HepG2 (cell line): ENCODE data around the gene SERHL2. TPM values are rescaled to one million over a fixed set of nuclear protein-coding genes. Genes with fewer than 3 reads are reported as not detected.

Experiments used
- ATF1 ChIP-seq: IDR thresholded peaks from 2 replicates; pipeline ENCODE4 v1.6.1; 2016; ENCODE audit warnings: mild to moderate bottlenecking, control low read depth
- CBX5 ChIP-seq: sonication (generic); formaldehyde crosslinking; IDR thresholded peaks from 2 replicates; pipeline ENCODE4 v1.4.0; 2020; ENCODE audit warnings: missing genetic modification reagents, borderline replicate concordance
- GPN1 ChIP-seq: sonication (generic); formaldehyde crosslinking; IDR thresholded peaks from 2 replicates; pipeline ENCODE4 v1.5.1; 2020; ENCODE audit warnings: missing genetic modification reagents, borderline replicate concordance
- HDAC2 ChIP-seq: sonication (generic); formaldehyde crosslinking; IDR thresholded peaks from 2 replicates; pipeline ENCODE4 v1.4.0; 2020; ENCODE audit warnings: missing genetic modification reagents
- HNRNPL ChIP-seq: fragments of 200-400 bp; formaldehyde crosslinking; IDR thresholded peaks from 2 replicates; pipeline ENCODE4 v1.6.1; 2017; ENCODE audit warnings: mild to moderate bottlenecking, low read depth, low read length
- HNRNPUL1 ChIP-seq: fragments of 200-400 bp; formaldehyde crosslinking; IDR thresholded peaks from 2 replicates; pipeline ENCODE4 v1.6.1; 2017; ENCODE audit warnings: low read depth, mild to moderate bottlenecking, low read length, moderate library complexity
- KDM5B ChIP-seq: sonication (generic); formaldehyde crosslinking; IDR thresholded peaks from 2 replicates; pipeline ENCODE4 v1.4.0; 2020; ENCODE audit warnings: missing genetic modification reagents, mild to moderate bottlenecking, borderline replicate concordance
- MAZ ChIP-seq, 2 experiments: sonication (generic) in 1 of 2; formaldehyde crosslinking in 1 of 2; IDR thresholded peaks; 2 replicates each; pipeline versions ENCODE4 v1.5.0 to v1.6.1; 2012 to 2020; ENCODE audit warnings: low read depth in 2 of 2, mild to moderate bottlenecking in 2 of 2, borderline replicate concordance in 1 of 2, improper control_type of control experiment in 1 of 2, low read length in 1 of 2, missing genetic modification reagents in 1 of 2, moderate library complexity in 1 of 2
- MXD4 ChIP-seq: IDR thresholded peaks from 2 replicates; pipeline ENCODE4 v1.6.1; 2016; ENCODE audit warnings: mild to moderate bottlenecking, missing biosample characterization, missing genetic modification reagents
- PHF20 ChIP-seq: sonication (generic); formaldehyde crosslinking; IDR thresholded peaks from 2 replicates; pipeline ENCODE4 v1.5.0; 2020; ENCODE audit warnings: mild to moderate bottlenecking, missing genetic modification reagents
- SYNCRIP ChIP-seq: fragments of 200-400 bp; formaldehyde crosslinking; IDR thresholded peaks from 2 replicates; pipeline ENCODE4 v1.6.1; 2018; ENCODE audit warnings: mild to moderate bottlenecking, low read depth, low read length; ENCODE audit not compliant: insufficient read depth
- ZEB1 ChIP-seq: IDR thresholded peaks from 2 replicates; pipeline ENCODE4 v1.6.1; 2012; ENCODE audit warnings: mild to moderate bottlenecking, low read depth, inconsistent platforms; ENCODE audit not compliant: insufficient replicate concordance
- ZNF207 ChIP-seq: fragments of 450-650 bp; IDR thresholded peaks from 2 replicates; pipeline ENCODE4 v1.6.1; 2016; ENCODE audit warnings: antibody characterized with exemption, borderline replicate concordance
- ZNF460 ChIP-seq: sonication (generic); formaldehyde crosslinking; IDR thresholded peaks from 2 replicates; pipeline ENCODE4 v1.5.1; 2020; ENCODE audit warnings: missing genetic modification reagents, mild to moderate bottlenecking, borderline replicate concordance
- ZNF7 ChIP-seq: IDR thresholded peaks from 2 replicates; pipeline ENCODE4 v1.6.1; 2016; ENCODE audit warnings: missing biosample characterization, missing genetic modification reagents
- ZNF775 ChIP-seq: sonication (generic); formaldehyde crosslinking; IDR thresholded peaks from 2 replicates; pipeline ENCODE4 v1.4.0; 2020; ENCODE audit warnings: missing genetic modification reagents, mild to moderate bottlenecking, moderate library complexity, borderline replicate concordance
- ZSCAN25 ChIP-seq: sonication (generic); formaldehyde crosslinking; IDR thresholded peaks from 2 replicates; pipeline ENCODE4 v1.8.0; 2022; ENCODE audit warnings: mild to moderate bottlenecking, missing genetic modification reagents
- polyA plus RNA-seq, 8 experiments: library from polyadenylated mRNA; depleted of rRNA in 3 of 8; stranded (reverse) in 7 of 8; unstranded in 1 of 8; fragments of >200 nt; fragmentation: Illumina TruSeq in 4 of 8; extraction: Trizol in 4 of 8; gene quantifications; 2 replicates each; pipeline versions ENCODE4 v1.2.1 to v1.2.3, GENCODE V29; 2011 to 2016; ENCODE audit warnings: low read depth in 4 of 8, missing spikeins in 1 of 8, mixed read lengths in 1 of 8; ENCODE audit not compliant: insufficient read depth in 1 of 8
- total RNA-seq, 5 experiments: library from RNA; depleted of rRNA; stranded (reverse); fragments of >200 nt; fragmentation: Illumina TruSeq; extraction: Trizol; gene quantifications; 2 replicates each; pipeline ENCODE4 v1.2.3, GENCODE V29; 2016; ENCODE audit warnings: low read depth in 1 of 5
- TF ChIP-seq, protein P1 (sequence below): sonication (generic); formaldehyde crosslinking; IDR thresholded peaks from 2 replicates; pipeline ENCODE4 v1.4.0; 2020; ENCODE audit warnings: missing genetic modification reagents
- TF ChIP-seq, protein P2 (sequence below): sonication (generic); formaldehyde crosslinking; IDR thresholded peaks from 2 replicates; pipeline ENCODE4 v1.5.1; 2020; ENCODE audit warnings: missing genetic modification reagents, mild to moderate bottlenecking, borderline replicate concordance
- TF ChIP-seq, protein P3 (sequence below): sonication (generic); formaldehyde crosslinking; IDR thresholded peaks from 2 replicates; pipeline ENCODE4 v1.5.0; 2020; ENCODE audit warnings: mild to moderate bottlenecking, missing genetic modification reagents, borderline replicate concordance
- TF ChIP-seq, protein P4 (sequence below): sonication (generic); formaldehyde crosslinking; IDR thresholded peaks from 2 replicates; pipeline ENCODE4 v1.8.0; 2022; ENCODE audit warnings: low read depth, missing genetic modification reagents

Gene SERHL2
- total and polyA plus RNA-seq, 2 of the 13 experiments (the other 11 are each of a cell fraction or from before 2014, with no cell fraction given) = 1.0 to 1.8 TPM

DNA sequence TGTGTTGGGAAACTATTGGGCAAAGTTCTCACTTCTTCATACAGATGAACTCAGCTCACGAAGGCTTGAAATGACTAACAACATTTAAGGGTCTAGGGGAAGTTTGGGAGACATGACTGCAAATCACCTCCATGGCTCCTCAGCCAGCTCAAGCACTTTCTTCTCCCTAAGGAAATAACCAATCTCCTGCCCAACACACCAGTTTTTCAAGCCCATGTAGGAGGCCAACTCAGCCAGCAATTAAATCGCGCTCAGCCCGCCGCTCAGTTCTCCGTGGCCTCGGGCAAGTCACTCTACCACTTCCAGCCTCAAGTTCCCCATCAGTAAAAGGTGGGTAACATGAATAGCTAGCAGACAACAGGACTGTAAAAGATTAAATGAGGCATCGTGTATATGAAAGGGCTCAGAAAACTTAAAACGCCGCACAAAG, 60.1 kb downstream of the SERHL2 start (continued):
- TF ChIP-seq, protein P1, sequence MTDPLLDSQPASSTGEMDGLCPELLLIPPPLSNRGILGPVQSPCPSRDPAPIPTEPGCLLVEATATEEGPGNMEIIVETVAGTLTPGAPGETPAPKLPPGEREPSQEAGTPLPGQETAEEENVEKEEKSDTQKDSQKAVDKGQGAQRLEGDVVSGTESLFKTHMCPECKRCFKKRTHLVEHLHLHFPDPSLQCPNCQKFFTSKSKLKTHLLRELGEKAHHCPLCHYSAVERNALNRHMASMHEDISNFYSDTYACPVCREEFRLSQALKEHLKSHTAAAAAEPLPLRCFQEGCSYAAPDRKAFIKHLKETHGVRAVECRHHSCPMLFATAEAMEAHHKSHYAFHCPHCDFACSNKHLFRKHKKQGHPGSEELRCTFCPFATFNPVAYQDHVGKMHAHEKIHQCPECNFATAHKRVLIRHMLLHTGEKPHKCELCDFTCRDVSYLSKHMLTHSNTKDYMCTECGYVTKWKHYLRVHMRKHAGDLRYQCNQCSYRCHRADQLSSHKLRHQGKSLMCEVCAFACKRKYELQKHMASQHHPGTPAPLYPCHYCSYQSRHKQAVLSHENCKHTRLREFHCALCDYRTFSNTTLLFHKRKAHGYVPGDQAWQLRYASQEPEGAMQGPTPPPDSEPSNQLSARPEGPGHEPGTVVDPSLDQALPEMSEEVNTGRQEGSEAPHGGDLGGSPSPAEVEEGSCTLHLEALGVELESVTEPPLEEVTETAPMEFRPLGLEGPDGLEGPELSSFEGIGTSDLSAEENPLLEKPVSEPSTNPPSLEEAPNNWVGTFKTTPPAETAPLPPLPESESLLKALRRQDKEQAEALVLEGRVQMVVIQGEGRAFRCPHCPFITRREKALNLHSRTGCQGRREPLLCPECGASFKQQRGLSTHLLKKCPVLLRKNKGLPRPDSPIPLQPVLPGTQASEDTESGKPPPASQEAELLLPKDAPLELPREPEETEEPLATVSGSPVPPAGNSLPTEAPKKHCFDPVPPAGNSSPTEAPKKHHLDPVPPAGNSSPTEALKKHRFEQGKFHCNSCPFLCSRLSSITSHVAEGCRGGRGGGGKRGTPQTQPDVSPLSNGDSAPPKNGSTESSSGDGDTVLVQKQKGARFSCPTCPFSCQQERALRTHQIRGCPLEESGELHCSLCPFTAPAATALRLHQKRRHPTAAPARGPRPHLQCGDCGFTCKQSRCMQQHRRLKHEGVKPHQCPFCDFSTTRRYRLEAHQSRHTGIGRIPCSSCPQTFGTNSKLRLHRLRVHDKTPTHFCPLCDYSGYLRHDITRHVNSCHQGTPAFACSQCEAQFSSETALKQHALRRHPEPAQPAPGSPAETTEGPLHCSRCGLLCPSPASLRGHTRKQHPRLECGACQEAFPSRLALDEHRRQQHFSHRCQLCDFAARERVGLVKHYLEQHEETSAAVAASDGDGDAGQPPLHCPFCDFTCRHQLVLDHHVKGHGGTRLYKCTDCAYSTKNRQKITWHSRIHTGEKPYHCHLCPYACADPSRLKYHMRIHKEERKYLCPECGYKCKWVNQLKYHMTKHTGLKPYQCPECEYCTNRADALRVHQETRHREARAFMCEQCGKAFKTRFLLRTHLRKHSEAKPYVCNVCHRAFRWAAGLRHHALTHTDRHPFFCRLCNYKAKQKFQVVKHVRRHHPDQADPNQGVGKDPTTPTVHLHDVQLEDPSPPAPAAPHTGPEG (CRISPR knock-in tag) = no peak
- TF ChIP-seq ZEB1 (peak; percentile 15), HDAC2 (no peak), HNRNPL (no peak), ZNF7 (CRISPR knock-in tag) (no peak), ZNF460 (CRISPR knock-in tag) (no peak), SYNCRIP (no peak), ATF1 (CRISPR knock-in tag) (no peak), MAZ (IDR thresholded peaks at IDR 0.05; ENCODE audit: borderline replicate concordance, low read depth, low read length) (no peak), MAZ (CRISPR knock-in tag; IDR thresholded peaks at IDR 0.05; ENCODE audit: low read depth) (no peak), ZSCAN25 (no peak), ZNF207 (no peak), HNRNPUL1 (no peak), KDM5B (CRISPR knock-in tag) (no peak), CBX5 (no peak), GPN1 (no peak), MXD4 (no peak), PHF20 (CRISPR knock-in tag) (no peak), ZNF775 (CRISPR knock-in tag) (no peak)
- TF ChIP-seq, protein P2, sequence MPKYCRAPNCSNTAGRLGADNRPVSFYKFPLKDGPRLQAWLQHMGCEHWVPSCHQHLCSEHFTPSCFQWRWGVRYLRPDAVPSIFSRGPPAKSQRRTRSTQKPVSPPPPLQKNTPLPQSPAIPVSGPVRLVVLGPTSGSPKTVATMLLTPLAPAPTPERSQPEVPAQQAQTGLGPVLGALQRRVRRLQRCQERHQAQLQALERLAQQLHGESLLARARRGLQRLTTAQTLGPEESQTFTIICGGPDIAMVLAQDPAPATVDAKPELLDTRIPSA (CRISPR knock-in tag) = no peak
- TF ChIP-seq, protein P3, sequence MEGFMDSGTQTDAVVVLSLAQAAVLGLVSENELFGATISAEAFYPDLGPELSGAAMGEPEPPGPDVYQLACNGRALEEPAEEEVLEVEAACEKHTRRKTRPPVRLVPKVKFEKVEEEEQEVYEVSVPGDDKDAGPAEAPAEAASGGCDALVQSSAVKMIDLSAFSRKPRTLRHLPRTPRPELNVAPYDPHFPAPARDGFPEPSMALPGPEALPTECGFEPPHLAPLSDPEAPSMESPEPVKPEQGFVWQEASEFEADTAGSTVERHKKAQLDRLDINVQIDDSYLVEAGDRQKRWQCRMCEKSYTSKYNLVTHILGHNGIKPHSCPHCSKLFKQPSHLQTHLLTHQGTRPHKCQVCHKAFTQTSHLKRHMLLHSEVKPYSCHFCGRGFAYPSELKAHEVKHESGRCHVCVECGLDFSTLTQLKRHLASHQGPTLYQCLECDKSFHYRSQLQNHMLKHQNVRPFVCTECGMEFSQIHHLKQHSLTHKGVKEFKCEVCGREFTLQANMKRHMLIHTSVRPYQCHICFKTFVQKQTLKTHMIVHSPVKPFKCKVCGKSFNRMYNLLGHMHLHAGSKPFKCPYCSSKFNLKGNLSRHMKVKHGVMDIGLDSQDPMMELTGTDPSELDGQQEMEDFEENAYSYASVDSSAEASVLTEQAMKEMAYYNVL (CRISPR knock-in tag) = no peak
- TF ChIP-seq, protein P4, sequence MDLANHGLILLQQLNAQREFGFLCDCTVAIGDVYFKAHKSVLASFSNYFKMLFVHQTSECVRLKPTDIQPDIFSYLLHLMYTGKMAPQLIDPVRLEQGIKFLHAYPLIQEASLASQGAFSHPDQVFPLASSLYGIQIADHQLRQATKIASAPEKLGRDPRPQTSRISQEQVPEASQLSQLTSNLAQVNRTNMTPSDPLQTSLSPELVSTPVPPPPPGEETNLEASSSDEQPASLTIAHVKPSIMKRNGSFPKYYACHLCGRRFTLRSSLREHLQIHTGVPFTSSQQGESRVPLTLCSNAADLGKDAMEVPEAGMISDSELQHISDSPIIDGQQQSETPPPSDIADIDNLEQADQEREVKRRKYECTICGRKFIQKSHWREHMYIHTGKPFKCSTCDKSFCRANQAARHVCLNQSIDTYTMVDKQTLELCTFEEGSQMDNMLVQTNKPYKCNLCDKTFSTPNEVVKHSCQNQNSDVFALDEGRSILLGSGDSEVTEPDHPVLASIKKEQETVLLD (CRISPR knock-in tag) = no peak
